HepG2 (cell line): ENCODE data around the gene FEV. TPM values are rescaled to one million over a fixed set of nuclear protein-coding genes. Genes with fewer than 3 reads are reported as not detected.

Experiments
- AGO1 ChIP-seq: fragments of 200-400 bp; formaldehyde crosslinking; IDR thresholded peaks from 2 replicates; pipeline ENCODE4 v1.6.1; 2017; ENCODE audit warnings: mild to moderate bottlenecking, low read depth, low read length, moderate library complexity; ENCODE audit not compliant: poor library complexity, severe bottlenecking
- ARHGAP35 ChIP-seq: sonication (generic); formaldehyde crosslinking; IDR thresholded peaks from 2 replicates; pipeline ENCODE4 v1.9.0; 2022; ENCODE audit warnings: mild to moderate bottlenecking, inconsistent platforms, moderate library complexity, missing genetic modification reagents, borderline replicate concordance
- ARID5B ChIP-seq: IDR thresholded peaks from 2 replicates; pipeline ENCODE4 v1.4.0; 2020; ENCODE audit warnings: mild to moderate bottlenecking, missing genetic modification reagents
- HDAC2 ChIP-seq: sonication (generic); formaldehyde crosslinking; IDR thresholded peaks from 2 replicates; pipeline ENCODE4 v1.4.0; 2020; ENCODE audit warnings: missing genetic modification reagents
- HNF1B ChIP-seq: sonication (generic); formaldehyde crosslinking; IDR thresholded peaks from 2 replicates; pipeline ENCODE4 v1.5.1; 2020; ENCODE audit warnings: mild to moderate bottlenecking, moderate library complexity, missing genetic modification reagents
- KIAA2018 ChIP-seq: sonication (generic); formaldehyde crosslinking; IDR thresholded peaks from 2 replicates; pipeline ENCODE4 v1.5.0; 2020; ENCODE audit warnings: mild to moderate bottlenecking, missing genetic modification reagents, borderline replicate concordance
- NONO ChIP-seq, 2 experiments: fragments of 450-650 bp in 1 of 2; sonication (generic) in 1 of 2; formaldehyde crosslinking in 1 of 2; IDR thresholded peaks in 1 of 2; conservative IDR thresholded peaks in 1 of 2; 2 replicates each; pipeline versions ENCODE4 v1.6.1 to v1.8.0; 2017 to 2022; ENCODE audit warnings: mild to moderate bottlenecking in 1 of 2, missing genetic modification reagents in 1 of 2, moderate library complexity in 1 of 2
- PITX1 ChIP-seq: sonication (generic); formaldehyde crosslinking; IDR thresholded peaks from 2 replicates; pipeline ENCODE4 v1.5.1; 2020; ENCODE audit warnings: mild to moderate bottlenecking, missing genetic modification reagents
- RARG ChIP-seq: sonication (generic); formaldehyde crosslinking; IDR thresholded peaks from 2 replicates; pipeline ENCODE4 v1.4.0; 2020; ENCODE audit warnings: low read depth, mild to moderate bottlenecking, missing genetic modification reagents
- RFXAP ChIP-seq: sonication (generic); formaldehyde crosslinking; IDR thresholded peaks from 2 replicates; pipeline ENCODE4 v1.4.0; 2020; ENCODE audit warnings: missing genetic modification reagents, borderline replicate concordance
- STAG1 ChIP-seq: sonication (generic); formaldehyde crosslinking; IDR thresholded peaks from 2 replicates; pipeline ENCODE4 v1.4.0; 2020; ENCODE audit warnings: missing genetic modification reagents
- ZNF232 ChIP-seq: sonication (generic); formaldehyde crosslinking; IDR thresholded peaks from 2 replicates; pipeline ENCODE4 v1.4.0; 2020; ENCODE audit warnings: missing genetic modification reagents, borderline replicate concordance
- ZNF329 ChIP-seq: sonication (generic); formaldehyde crosslinking; IDR thresholded peaks from 2 replicates; pipeline ENCODE4 v1.9.0; 2021; ENCODE audit warnings: low read depth, mild to moderate bottlenecking, missing genetic modification reagents
- polyA plus RNA-seq, 8 experiments: library from polyadenylated mRNA; depleted of rRNA in 3 of 8; stranded (reverse) in 7 of 8; unstranded in 1 of 8; fragments of >200 nt; fragmentation: Illumina TruSeq in 4 of 8; extraction: Trizol in 4 of 8; gene quantifications; 2 replicates each; pipeline versions ENCODE4 v1.2.1 to v1.2.3, GENCODE V29; 2011 to 2016; ENCODE audit warnings: low read depth in 4 of 8, missing spikeins in 1 of 8, mixed read lengths in 1 of 8; ENCODE audit not compliant: insufficient read depth in 1 of 8
- total RNA-seq, 5 experiments: library from RNA; depleted of rRNA; stranded (reverse); fragments of >200 nt; fragmentation: Illumina TruSeq; extraction: Trizol; gene quantifications; 2 replicates each; pipeline ENCODE4 v1.2.3, GENCODE V29; 2016; ENCODE audit warnings: low read depth in 1 of 5

The FEV gene
- total and polyA plus RNA-seq, 2 of the 13 experiments (the other 11 are each of a cell fraction or from before 2014, with no cell fraction given): not detected

- TF ChIP-seq ARHGAP35 (CRISPR knock-in tag) (0 out of 2 replicates have a peak, but pooled peaks have one; percentile 34), ZNF329 (CRISPR knock-in tag) (0 out of 2 replicates have a peak, but pooled peaks have one; percentile 44), PITX1 (CRISPR knock-in tag) (peak; percentile 76; the same call in 1 of the 2 replicates), HDAC2 (CRISPR knock-in tag) (peak; percentile 67), ARID5B (peak; percentile 43; the same call in 1 of the 2 replicates), RARG (CRISPR knock-in tag) (no peak), KIAA2018 (CRISPR knock-in tag) (no peak), NONO (IDR thresholded peaks at IDR 0.05) (no peak), NONO (CRISPR knock-in tag; conservative IDR thresholded peaks at IDR 0.05) (peak; percentile 85), ZNF232 (no peak), STAG1 (CRISPR knock-in tag) (peak; percentile 82), AGO1 (peak; percentile 55), RFXAP (CRISPR knock-in tag) (0 out of 2 replicates have a peak, but pooled peaks have one; percentile 35), HNF1B (CRISPR knock-in tag) (peak; percentile 64; the same call in 1 of the 2 replicates)
Measured at GRCh38 chr2:218979846-218980734, 4.9 kb downstream of the FEV start (continued).
